DMS79 (cell line): ENCODE measurements around the gene BDNF.

Experiments used
- DNase-seq: peaks from one replicate; lab custom pipeline; 2025; lab: John Stamatoyannopoulos, UW

Gene BDNF

DNA sequence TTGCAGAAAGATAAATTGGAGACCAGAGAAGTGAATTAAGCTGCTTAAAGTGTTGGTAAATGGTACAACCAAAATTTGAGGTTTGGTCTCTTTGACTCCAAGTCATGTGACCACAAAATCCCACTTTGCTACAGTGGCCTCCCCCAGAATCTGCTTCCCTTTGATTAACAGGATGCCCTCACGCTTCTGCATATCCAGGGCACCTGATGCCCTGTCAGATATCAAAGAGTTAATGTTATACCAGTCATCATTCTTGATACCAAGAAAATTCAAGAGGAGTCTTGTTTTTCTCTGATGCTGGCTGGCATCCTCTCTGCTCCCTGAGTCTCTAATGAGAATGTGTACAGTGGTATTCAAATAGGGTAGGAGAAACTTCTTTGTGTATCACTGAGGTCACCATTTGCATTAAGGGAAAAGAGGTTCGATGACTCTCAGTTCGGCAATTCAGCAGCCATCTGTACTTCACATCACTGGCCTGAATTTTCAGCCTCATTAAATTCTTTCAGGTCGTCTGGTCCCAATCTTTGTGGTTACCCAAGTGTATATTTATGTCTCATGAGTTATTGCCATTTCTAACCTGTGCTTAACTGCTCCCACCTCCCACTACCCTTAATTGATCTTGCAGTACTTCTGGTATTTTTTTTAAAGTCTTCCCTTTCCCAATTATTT lies 73.9 kb downstream of the BDNF start:
- DNase-seq = no peak

DNA sequence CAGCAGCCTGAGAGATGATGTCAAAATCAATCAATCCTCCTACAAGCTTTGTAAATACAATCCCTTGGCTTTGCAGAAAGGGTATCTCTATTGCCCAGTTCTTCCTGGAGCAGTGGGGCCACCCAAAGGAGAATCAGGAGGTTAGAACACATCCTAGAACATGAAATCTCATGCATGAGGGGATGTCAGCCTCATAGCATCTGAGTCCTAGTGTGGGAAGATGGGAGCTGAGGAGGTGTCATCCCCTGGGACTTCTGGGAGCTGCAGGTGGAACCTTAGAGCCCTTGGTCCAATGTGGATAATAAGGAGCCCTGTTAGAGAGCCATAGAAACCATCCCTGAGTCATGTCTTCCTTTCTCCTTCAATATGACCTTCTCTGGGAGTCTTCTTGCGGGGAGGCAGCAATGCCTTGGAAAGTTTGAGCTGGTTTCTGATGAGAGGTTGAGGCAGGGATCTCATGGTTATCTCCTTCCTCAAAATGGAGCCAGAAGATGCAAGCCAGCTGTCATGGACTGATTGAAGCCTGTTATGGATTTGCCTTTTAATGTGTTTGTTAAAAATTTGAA lies 74.8 kb downstream of the BDNF start:
- DNase-seq = no peak

DNA sequence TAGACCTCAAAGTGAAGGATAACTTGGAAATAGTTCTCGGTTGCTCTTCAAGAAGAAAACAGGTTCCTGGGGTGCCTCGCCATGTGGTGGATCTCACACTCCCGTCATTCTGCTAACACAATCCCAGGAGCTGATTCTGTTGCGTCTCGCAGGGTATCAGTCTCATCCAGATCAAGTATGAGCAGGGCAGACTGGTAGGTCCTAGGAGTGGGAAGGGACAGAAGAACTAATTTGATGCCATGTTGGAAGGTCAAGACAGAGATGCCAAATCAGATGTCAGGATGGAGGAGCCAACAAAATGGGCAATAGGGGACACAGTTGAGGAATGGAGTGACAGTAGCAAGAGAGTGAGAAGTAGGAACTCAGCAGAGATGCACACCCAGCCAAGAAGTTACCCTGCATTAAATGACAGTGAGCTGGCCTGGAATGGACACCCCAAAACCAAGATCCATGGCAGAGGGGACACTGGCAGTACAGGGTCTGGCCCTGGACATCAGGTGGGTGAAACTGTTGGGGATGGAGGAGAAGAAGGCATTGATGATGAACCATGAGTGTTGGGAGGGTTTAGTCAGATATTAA lies 76.2 kb downstream of the BDNF start:
- DNase-seq = no peak

DNA sequence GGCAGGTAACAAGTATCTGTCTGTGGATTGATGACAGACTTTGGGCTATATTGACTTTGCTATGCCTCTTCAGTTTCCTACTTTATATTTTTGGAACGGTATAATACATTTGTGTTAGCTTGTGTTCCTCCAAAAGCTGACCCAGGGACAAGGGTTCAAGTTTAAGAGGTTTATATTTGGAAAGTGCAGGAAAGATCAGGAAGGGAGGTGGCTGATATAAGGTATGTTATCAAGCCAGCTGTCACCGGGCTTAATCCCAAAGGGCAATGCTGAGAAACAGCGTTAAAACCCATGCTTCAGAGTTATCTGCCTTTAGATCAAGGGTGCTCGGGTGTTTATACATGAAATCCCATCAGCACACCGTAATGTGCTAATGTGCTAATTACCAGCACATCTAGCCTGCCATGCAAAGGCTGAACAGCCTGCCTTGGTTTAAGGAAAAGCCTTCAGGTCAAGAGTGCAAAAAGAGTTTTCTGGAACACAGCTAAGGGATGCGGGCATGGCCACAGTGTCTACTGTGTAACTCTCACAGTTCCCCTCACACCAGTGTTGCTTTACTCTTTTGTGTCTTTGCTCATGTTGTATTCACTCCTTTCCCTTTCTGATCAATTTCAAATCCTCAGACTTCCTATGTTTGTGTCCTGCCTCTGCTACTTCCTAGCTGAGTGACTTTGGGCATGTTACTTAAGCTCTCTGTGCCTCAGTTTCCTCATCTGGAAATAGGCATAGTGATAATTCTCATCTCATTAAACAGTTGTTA lies 77.5 kb downstream of the BDNF start:
- no peak for DNase-seq

DNA sequence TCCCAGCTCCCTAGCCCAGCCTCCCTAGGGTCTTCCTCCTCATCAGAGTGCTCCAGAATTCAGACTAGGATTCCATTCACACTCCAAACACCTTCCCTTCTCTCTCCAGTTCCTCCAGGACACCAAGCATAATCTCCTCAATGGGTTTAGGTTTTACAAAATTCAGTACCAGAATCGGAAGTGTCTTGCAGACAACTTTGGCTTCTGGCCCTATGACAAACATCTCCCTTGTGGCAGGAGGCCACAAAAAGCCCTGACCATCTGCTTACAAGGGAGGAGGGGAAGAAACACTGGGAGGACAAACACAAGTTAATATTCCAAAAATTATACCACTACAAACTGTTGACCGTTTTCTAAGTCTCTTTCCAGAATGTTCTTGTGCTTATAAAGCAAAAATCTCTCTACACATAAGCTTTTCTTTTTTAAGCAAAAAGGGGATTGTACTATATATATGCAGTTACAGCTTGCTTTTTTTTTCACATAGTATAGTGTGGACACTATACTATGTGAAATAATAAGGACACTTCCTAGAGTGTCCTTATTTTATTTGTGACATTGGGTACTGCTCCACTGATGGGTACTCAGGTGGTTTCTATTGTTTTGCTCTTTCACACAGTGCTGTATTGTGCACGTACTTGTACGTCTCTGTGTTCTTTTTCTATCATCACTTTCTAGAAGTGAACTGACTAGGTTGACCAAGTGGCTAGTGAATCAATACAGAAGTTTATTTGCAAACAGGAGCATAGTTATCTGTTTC lies 78.7 kb downstream of the BDNF start:
- no peak for DNase-seq

DNA sequence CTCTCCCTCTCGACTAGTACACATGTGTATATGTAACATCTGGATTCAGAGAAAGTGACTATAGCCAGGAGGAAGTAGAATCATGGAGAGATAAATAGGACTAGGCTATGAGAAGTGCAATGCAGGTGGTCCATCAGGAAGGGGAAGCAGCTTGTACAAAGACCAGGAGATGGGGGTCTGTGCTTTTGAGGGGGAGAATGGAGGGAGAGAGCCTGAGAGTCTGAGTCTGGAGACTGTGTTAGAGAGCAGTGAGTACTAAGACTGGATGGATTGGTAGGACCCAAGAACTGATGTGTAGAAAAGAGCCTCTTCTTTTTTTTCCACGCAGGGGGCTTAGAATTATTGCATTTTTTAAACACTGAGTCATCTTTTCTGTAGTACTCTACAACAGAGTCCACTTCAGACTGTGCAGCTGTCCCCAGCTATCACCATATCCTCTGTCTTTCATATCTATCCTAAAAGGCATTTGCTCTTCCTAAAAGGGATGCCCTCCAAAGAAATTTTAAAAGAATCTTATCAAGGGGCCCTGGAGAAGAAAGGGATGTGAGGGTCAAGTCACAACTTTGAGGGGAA lies 80.4 kb downstream of the BDNF start:
- DNase-seq = no peak

DNA sequence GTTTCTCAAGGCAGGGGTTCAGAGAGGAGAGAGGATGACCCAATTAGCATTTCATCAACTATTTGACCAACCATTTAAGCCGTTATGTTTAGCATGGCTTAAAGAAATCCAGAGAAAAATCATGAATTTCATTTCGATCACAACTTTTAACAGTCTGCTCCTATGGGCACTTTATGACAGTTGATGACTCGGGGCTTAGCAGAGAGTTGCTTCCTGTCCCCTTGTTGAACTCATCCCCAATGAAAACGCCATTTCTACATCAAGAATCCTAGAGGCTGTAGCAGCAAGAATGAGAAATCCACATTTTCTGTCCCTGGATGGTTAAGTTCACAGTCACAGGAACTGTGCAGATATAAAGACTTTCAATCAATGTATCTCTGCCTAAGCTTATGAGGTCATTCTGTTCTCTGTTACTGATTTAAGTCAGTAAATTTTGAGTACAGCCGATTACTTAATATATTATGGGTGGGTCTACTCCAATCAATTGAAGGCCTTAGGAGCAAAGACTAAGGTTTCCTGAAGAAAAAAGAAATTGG lies 81.1 kb downstream of the BDNF start:
- no peak for DNase-seq

DNA sequence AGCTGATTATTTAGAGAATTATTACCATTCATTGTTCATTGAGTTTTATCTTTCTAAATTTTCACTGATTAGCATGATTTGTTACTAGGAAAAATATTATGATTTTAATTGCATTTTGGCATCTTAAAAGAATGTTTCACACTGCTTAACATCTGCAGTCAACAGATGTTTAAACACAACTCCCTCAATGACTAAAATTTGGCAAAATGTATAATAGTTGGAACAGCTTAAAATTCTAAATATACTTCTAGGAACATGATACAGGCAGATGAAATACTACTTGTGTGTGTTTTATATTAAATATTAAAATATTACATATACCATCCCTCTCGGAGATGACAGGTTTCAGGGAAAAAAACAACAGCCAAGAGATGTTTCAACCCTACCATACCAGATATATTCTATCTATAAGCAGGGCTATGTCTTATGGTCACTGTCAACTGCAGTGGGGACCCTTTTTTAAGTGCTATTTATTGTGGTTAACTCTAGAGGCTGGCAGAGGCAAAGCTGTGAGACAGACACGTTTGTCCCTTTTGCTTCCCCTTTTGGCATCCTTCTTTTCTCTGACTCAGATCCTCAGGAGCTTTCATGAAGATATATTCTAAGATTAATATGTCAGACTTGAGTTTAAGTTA lies 81.9 kb downstream of the BDNF start:
- no peak for DNase-seq

DNA sequence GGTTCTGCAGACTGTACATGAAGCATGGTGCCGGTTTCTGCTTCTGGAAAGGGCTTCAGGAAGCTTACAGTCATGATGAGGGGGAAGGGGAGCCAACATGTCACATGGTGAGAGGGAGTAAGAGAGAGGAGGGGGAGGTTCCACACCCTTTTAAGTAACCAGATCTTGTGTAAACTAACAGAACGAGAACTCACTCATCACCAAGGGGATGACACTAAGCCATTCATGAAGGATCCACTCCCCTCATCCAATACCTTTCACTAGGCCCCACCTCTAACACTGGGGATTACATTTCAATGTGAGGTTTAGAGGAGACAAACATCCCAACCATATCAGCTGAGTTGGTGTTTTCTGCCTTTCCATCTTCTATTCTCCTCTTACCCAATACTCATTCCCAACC lies 83.5 kb downstream of the BDNF start:
- DNase-seq = no peak

DNA sequence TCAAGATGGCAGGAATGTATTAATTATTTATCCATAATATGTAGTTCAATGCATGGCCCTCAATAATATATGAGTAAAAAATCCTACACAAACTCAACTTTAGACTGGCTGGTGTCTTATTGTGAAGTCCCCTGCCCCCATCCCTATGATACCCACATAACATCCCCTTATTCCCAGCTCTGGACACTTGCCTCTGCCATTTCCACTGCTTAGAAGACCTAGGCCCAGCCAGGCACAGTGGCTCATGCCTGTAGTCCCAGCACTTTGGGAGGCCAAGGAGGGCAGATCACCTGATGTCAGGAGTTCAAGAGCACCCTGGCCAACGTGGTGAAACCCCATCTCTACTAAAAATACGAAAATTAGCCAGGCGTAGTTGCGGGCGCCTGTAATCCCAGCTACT lies 84.4 kb downstream of the BDNF start:
- no peak for DNase-seq

DNA sequence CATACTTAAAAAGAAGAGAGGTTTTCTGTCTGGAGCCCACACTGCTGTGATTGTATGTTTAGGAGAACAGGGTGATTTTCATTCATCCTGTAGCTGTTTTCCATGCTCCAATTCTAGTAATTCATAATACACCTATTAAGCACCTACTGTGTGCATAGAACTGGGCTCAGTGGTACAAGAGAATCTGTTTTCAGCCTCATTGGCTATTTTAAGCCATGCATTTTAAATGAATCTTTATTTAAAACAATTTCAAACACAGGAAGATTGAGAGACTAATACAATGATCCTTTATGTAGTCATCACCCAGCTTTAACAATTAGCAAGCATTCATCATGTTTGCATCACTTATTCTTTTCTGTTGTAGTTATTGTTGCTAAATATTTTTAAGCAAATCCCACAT lies 86.2 kb downstream of the BDNF start:
- no peak for DNase-seq

DNA sequence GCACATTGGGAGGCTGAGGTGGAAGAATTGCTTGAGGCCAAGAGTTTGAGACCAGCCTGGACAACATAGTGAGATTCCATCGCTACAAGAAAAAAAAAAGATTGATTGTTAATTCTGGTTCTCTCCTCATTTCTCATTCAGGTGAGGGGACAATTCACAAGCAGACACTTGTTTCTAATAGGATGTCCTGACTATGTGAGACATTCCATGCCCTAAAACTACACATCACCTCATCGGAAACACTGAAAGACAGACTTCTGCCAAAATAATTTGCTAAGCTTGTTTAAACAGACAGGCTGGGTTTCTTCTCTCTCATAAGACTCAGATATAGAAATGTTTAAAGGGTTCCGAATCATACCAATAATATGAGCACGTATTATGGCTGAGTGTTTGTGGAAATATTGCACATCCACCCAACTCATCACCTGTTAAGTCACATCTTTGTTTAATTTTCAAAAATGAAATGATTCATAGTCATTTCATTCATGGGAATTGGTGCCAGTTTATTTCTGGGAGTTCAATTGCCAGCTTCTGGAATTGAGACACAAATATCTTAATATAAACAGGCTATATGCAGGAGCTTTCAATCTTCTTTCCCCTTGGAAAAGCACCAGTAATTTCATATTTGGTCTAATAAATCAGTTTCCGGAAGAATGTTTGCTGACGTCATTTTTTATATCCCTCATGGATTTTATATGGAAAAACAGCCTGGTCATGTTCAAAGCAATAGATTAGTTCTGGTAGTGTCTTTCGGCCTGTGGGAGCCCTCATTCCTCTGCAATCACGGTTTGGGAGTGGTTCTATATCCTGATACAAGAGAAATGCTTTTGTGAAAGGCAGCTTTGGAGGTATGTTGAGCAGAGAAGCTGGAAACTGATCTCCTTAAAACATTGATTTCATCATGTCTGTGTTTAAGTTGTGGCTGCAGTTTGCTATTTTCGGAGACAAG lies 87.0 kb downstream of the BDNF start:
- no peak for DNase-seq

DNA sequence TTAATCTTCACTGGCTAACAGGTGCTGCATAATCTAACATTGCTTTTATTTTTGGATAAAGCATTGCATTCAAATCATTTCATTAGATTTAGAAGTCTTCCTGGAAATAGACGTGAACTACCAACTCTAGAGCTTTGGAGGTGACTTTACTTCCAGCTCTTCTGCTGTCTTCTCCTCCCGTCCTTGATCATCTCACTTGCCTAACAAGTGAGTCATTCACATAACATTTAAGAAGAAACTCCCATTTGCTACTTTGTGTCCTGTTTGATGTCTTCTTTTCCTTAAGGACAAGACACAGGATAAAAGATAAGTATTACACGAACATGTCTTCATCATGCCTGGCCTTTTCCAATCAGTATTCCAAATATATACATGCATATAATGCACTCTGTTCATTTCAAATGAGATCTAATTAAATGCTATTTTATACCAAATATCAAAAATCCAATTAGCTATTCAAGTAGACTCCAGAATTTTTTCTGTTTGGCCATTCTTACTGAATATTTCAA lies 88.3 kb downstream of the BDNF start:
- DNase-seq = no peak

DNA sequence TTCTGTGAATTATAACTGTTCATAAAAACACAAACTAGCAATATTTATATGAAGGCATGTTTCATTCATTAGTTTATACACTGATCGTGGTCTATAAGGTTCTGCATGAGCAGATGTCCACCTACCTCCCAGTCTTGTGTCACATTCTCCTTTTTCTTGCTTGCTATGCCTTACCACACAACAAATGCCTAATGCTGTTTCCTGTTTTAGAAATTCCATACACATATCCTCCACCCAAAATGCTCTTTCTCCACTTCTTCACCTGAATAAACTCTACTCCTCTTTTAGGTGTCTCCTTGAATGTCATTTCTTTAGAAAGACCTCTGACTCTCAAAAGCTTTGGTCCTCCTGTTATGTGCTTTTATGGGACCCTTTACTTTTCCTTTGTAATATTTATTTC lies 88.9 kb downstream of the BDNF start:
- no peak for DNase-seq

DNA sequence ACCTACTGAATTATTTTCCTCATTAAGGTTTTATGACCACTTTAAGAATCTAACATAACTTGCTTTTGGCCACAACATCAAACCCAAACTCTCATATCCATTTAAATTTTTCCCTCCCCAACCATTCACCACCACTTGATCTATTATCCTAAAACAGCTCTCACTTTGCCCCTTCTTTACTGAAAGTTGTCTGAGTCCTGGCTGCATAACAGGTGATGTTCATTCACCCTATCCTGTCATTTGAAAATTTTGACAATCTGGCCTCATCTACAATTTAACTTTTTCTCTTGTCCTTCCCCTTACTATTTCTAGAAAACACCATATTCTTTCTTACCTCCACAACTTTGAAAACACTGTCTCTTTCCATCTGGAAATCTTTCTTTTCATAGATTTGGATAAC lies 89.3 kb downstream of the BDNF start:
- DNase-seq = no peak

DNA sequence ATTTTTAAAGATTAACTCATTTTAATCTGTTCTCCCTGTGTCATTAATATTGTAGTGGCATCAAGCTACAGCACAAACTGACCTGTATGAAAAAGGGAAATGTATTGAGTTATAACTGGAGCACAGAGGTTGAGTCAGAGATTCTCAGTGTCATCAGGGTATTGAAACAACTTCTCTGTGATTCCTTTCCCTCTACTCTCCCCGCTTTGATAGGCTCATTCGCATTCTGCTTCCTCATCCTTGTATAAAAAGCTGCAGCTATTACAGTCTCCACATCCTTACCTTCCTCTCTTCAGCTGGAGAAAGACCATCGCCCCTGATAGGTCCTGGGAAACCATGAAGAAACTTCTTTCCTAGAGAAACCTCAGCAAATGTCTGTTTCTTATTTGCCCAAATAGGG lies 90.0 kb downstream of the BDNF start:
- DNase-seq = no peak

DNA sequence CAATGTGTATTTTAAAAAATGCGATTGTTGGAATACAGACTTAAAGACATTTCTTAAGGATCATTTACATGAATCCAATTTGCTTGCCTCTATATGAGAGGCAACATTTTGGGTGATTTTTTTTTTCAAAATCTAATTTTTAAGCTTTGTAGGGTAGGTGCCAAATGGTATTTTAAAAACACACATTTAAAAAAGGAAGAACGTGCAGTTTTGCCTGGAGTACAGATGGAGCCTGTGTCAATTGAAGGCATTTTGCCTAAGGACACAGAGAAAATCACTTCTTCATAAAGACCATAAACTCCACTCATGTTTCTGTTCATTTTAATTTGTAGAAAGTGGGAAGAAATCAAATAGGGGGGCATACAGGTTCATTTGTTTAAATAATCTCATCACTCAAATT lies 91.3 kb downstream of the BDNF start:
- no peak for DNase-seq

DNA sequence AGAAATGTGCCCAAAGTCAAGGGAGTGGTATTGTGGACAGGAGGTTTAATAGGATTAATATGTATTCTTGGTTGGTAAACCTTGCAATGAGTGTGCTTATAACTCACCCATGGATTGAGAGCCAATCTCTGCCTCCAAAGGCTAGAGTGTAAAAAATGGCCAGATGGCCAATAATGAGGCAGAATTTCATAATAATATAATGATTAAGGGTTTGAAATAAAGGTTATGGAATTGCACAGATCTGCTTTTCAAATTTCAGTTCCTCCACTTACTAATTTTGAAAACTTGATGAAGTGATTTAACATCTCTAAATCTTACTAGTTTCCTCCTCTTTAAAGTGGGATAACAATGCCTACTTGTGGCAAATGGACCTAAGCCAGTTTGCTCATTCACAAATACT lies 94.8 kb downstream of the BDNF start:
- no peak for DNase-seq
